CD8-positive, alpha-beta memory T cell (primary cell): ENCODE measurements around the gene TNRC18. TPM values are rescaled to one million over a fixed set of nuclear protein-coding genes. Genes with fewer than 3 reads are reported as not detected.
A peak's percentile ranks its signal among the peaks of the same experiment; 100 is the strongest.
"Not testable (repeated sequence)": the region's sequence is repeated elsewhere in the genome, so short reads cannot be mapped to it uniquely, and the experiment has no call there.

ENCODE experiments used
- CTCF ChIA-PET: fragments of 350-600 bp; sonication (Branson Sonifier 250); formaldehyde crosslinking; loops from one replicate; lab custom pipeline; 2021; ENCODE audit warnings: antibody characterized with exemption; lab: Charles Lee
- POLR2A ChIA-PET: fragments of 350-600 bp; sonication (Branson Sonifier 250); formaldehyde crosslinking; loops from one replicate; lab custom pipeline; 2021; ENCODE audit warnings: antibody characterized with exemption; lab: Charles Lee
- DNase-seq, 5 donors: peaks; one replicate each; pipeline versions ENCODE4 v3.0.0 to v3.0.0-alpha.2; 2020 to 2022; ENCODE audit warnings: mixed read lengths in 1 of 5
- H3K27ac ChIP-seq: one replicate; pipeline ENCODE4 v1.7.0; 2013; ENCODE audit warnings: low read depth, mild to moderate bottlenecking, low read length, moderate library complexity
- H3K27me3 ChIP-seq: 2 replicates; pipeline ENCODE4 v1.7.0; 2013; ENCODE audit warnings: low read length, mild to moderate bottlenecking; ENCODE audit not compliant: insufficient read depth, poor library complexity, severe bottlenecking
- H3K36me3 ChIP-seq: 2 replicates; pipeline ENCODE4 v1.7.0; 2013; ENCODE audit warnings: mild to moderate bottlenecking, low read length, moderate library complexity; ENCODE audit not compliant: insufficient read depth
- H3K4me1 ChIP-seq: 2 replicates; pipeline ENCODE4 v1.7.0; 2013; ENCODE audit warnings: mild to moderate bottlenecking, low read length, moderate library complexity; ENCODE audit not compliant: insufficient read depth
- H3K4me3 ChIP-seq: 2 replicates; pipeline ENCODE4 v1.7.0; 2013; ENCODE audit warnings: mild to moderate bottlenecking, low read length
- H3K9me3 ChIP-seq: 2 replicates; pipeline ENCODE4 v1.7.0; 2013; ENCODE audit warnings: mild to moderate bottlenecking, low read length
- H3K27ac Mint-ChIP-seq, 8 donors: one replicate each; pipeline ENCODE4 v1.8.0; 2020 to 2021; ENCODE audit warnings: mixed read lengths in 8 of 8, mild to moderate bottlenecking in 6 of 8, inconsistent platforms in 3 of 8, moderate library complexity in 3 of 8
- H3K27me3 Mint-ChIP-seq, 2 donors: one replicate each; pipeline ENCODE4 v1.8.0; 2020 to 2021; ENCODE audit warnings: mixed read lengths in 2 of 2, mild to moderate bottlenecking in 1 of 2, moderate library complexity in 1 of 2
- H3K36me3 Mint-ChIP-seq, 3 donors: one replicate each; pipeline ENCODE4 v1.8.0; 2020 to 2021; ENCODE audit warnings: mixed read lengths in 3 of 3, inconsistent platforms in 1 of 3, mild to moderate bottlenecking in 1 of 3
- H3K4me1 Mint-ChIP-seq, 3 donors: one replicate each; pipeline ENCODE4 v1.8.0; 2020 to 2021; ENCODE audit warnings: mixed read lengths in 3 of 3, inconsistent platforms in 1 of 3, mild to moderate bottlenecking in 1 of 3
- H3K4me3 Mint-ChIP-seq, 7 donors: one replicate each; pipeline ENCODE4 v1.8.0; 2020 to 2021; ENCODE audit warnings: mixed read lengths in 7 of 7, mild to moderate bottlenecking in 6 of 7, moderate library complexity in 4 of 7, inconsistent platforms in 2 of 7
- H3K9me3 Mint-ChIP-seq, 5 donors: one replicate each; pipeline ENCODE4 v1.8.0; 2020 to 2022; ENCODE audit warnings: mixed read lengths in 5 of 5, mild to moderate bottlenecking in 3 of 5, moderate library complexity in 2 of 5, inconsistent platforms in 1 of 5
- polyA plus RNA-seq: library from polyadenylated mRNA; unstranded; fragments of 300-500 nt; fragmentation: Illumina TruSeq; gene quantifications from one replicate; pipeline ENCODE4 v1.2.3, GENCODE V29; 2021
- total RNA-seq, 2 experiments: library from RNA; stranded (reverse); gene quantifications; one replicate each; pipeline ENCODE4 v1.2.3, GENCODE V29; 2021

Gene TNRC18
- total and polyA plus RNA-seq, 3 experiments from 2014 or later: 2.1 to 47.4 (median 44.7) TPM

DNA sequence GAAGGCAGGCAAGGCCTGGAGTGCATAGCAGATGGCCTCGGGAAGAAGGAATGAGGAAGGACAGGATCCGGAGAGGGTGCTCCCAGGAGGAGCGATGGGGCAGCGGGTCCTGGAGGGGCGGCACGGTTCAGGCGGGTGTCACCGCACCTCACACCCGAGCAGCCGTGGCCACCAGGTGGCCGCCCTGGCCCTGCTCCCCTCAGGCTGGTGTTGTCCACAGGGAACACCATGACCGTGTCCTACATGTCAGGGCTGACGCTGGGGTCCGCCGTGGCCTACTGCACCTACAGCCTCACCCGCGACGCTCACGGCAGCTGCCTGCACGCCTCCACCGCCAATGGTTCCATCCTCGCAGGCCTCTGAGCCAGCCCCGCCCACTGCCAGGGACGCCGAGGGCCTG lies 121.1 kb downstream of the TNRC18 start:
- peaks cover 6% of the 10 kb centered on the region for H3K4me1 ChIP-seq
- Mint-ChIP-seq H3K27me3 (peaks cover 5 to 6% of the 10 kb centered on the region in 2 donors), H3K36me3 (peaks cover 0 to 6% (median 0%) of the 10 kb centered on the region in 3 donors), H3K4me1 (peaks cover 0 to 6% (median 2%) of the 10 kb centered on the region in 3 donors), H3K27ac (no peak overlapping the region), H3K9me3 (no peaks in the 10 kb centered on the region), H3K4me3 (no peak overlapping the region)
- ChIA-PET POLR2A (no interaction called here), CTCF (no interaction called here)
- H3K9me3 ChIP-seq: no peaks in the 10 kb centered on the region
- H3K27me3 ChIP-seq: no peaks in the 10 kb centered on the region
- H3K36me3 ChIP-seq: no peaks in the 10 kb centered on the region
- no peak overlapping the region for H3K4me3 ChIP-seq
- H3K27ac ChIP-seq: no peak overlapping the region
- DNase-seq: no peak

DNA sequence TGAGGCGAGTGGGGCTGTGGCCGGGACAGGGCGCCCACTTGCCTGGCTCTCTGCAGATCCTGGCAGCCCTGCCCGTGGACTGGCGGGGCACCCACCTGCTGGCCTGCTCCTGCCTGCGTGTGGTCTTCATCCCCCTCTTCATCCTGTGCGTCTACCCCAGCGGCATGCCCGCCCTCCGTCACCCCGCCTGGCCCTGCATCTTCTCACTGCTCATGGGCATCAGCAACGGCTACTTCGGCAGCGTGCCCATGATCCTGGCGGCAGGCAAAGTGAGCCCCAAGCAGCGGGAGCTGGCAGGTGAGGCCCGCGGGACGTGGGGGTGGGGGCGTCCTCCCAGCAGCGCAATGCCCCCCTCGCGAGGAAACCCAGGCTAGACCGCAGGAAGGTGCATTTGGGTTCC lies 123.3 kb downstream of the TNRC18 start:
- H3K9me3 ChIP-seq: no peaks in the 10 kb centered on the region
- POLR2A ChIA-PET: no interaction called here
- H3K27me3 ChIP-seq: no peaks in the 10 kb centered on the region
- peaks cover 0 to 2% (median 2%) of the 10 kb centered on the region in 5 donors for H3K9me3 Mint-ChIP-seq
- H3K27ac ChIP-seq: no peak overlapping the region
- H3K27ac Mint-ChIP-seq: peak overlapping the region in 1 of 8 donors; percentile 27
- H3K36me3 Mint-ChIP-seq: no peaks in the 10 kb centered on the region
- no peak overlapping the region for H3K4me3 Mint-ChIP-seq
- peaks cover 13% of the 10 kb centered on the region for H3K4me1 ChIP-seq
- no peak overlapping the region for H3K4me3 ChIP-seq
- no peak for DNase-seq
- CTCF ChIA-PET: no interaction called here
- H3K4me1 Mint-ChIP-seq: peaks cover 9 to 21% (median 14%) of the 10 kb centered on the region in 3 donors
- no peaks in the 10 kb centered on the region for H3K36me3 ChIP-seq
- H3K27me3 Mint-ChIP-seq: peaks cover 6 to 8% of the 10 kb centered on the region in 2 donors

DNA sequence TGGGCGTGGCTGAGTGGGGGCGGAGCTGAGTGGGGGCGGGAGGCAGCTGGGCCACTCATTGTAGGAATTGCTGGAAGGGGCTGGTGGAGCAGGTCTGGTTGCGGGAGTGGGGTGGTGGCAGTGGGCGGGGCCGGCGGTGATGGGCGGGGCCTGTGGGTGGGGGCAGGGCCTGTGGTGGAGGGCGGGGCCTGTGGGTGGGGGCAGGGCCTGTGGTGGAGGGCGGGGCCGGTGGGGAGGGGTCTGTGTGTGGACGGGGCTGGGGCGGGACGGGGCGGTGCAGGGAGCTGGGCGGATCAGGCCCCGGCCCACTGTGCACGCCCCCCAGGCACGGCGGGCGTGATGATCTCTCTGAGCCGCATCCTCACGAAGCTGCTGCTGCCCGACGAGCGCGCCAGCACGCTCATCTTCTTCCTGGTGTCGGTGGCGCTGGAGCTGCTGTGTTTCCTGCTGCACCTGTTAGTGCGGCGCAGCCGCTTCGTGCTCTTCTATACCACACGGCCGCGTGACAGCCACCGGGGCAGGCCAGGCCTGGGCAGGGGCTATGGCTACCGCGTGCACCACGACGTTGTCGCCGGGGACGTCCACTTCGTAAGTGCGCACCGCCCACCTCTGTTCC lies 126.9 kb downstream of the TNRC18 start:
- Histone ChIP-seq H3K36me3 (no peaks in the 10 kb centered on the region), H3K27me3 (no peaks in the 10 kb centered on the region), H3K27ac (no peak overlapping the region), H3K4me1 (peaks cover 13% of the 10 kb centered on the region), H3K9me3 (no peaks in the 10 kb centered on the region), H3K4me3 (peak overlapping the region; percentile 58)
- peaks cover 2 to 7% (median 2%) of the 10 kb centered on the region in 5 donors for H3K9me3 Mint-ChIP-seq
- H3K4me1 Mint-ChIP-seq: peaks cover 9 to 24% (median 14%) of the 10 kb centered on the region in 3 donors
- POLR2A ChIA-PET: no interaction called here
- peak; percentile 69 to 78 (median 76) for DNase-seq
- CTCF ChIA-PET: interaction anchor here (0.7 to 1.1 kb wide), 2 partner anchors 28 to 30 kb away, joined by 3 read pairs; no protein-coding TSS in a partner anchor
- peaks cover 6 to 8% of the 10 kb centered on the region in 2 donors for H3K27me3 Mint-ChIP-seq
- H3K27ac Mint-ChIP-seq: peak overlapping the region in 7 of 8 donors; percentile 37 to 93 (median 81)
- H3K36me3 Mint-ChIP-seq: no peaks in the 10 kb centered on the region
- peak overlapping the region; percentile 77 to 92 (median 82) for H3K4me3 Mint-ChIP-seq

DNA sequence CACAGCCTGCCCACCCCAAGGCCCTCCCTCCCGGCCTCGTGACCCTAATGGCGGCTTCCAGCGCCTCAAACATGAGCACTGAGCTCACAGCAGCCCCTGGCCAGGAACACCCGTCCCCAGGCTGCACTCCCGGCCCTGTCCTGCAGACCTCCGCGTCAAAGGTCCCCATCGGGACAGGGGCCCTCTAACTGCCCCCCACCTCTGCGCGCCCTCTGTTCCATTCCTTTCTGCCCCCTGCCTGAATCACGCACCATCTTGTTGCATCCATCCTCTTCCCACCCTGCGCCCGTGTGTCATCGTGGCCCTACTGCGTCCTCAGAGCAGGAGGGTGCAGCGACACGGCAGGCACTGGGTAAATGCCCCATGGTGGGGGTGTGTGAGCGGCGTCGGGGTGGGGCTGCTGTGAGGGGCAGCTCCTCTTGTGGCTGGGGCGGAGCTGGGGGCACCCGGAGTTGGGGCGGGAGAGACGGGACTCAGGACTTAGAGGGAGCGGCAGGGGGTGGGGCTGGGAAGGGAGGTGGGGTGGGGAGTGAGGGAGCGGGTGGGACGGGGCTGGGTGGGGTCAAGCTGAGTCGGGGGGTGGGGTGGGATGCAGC lies 127.5 kb downstream of the TNRC18 start:
- Mint-ChIP-seq H3K9me3 (peaks cover 2 to 7% (median 2%) of the 10 kb centered on the region in 5 donors), H3K27ac (peak overlapping the region in 2 of 8 donors; percentile 43 to 68), H3K4me3 (peak overlapping the region; percentile 44 to 78 (median 62)), H3K27me3 (peaks cover 6 to 8% of the 10 kb centered on the region in 2 donors), H3K4me1 (peaks cover 9 to 24% (median 14%) of the 10 kb centered on the region in 3 donors), H3K36me3 (no peaks in the 10 kb centered on the region)
- H3K27me3 ChIP-seq: no peaks in the 10 kb centered on the region
- H3K4me3 ChIP-seq: no peak overlapping the region
- no peaks in the 10 kb centered on the region for H3K9me3 ChIP-seq
- ChIA-PET CTCF (interaction anchor here (1.1 kb wide), 1 partner anchor 29 kb away, joined by 3 read pairs; no protein-coding TSS in a partner anchor), POLR2A (no interaction called here)
- peaks cover 13% of the 10 kb centered on the region for H3K4me1 ChIP-seq
- no peaks in the 10 kb centered on the region for H3K36me3 ChIP-seq
- peak in 3 of 5 donors; percentile 14 to 24 (median 16) for DNase-seq
- no peak overlapping the region for H3K27ac ChIP-seq

DNA sequence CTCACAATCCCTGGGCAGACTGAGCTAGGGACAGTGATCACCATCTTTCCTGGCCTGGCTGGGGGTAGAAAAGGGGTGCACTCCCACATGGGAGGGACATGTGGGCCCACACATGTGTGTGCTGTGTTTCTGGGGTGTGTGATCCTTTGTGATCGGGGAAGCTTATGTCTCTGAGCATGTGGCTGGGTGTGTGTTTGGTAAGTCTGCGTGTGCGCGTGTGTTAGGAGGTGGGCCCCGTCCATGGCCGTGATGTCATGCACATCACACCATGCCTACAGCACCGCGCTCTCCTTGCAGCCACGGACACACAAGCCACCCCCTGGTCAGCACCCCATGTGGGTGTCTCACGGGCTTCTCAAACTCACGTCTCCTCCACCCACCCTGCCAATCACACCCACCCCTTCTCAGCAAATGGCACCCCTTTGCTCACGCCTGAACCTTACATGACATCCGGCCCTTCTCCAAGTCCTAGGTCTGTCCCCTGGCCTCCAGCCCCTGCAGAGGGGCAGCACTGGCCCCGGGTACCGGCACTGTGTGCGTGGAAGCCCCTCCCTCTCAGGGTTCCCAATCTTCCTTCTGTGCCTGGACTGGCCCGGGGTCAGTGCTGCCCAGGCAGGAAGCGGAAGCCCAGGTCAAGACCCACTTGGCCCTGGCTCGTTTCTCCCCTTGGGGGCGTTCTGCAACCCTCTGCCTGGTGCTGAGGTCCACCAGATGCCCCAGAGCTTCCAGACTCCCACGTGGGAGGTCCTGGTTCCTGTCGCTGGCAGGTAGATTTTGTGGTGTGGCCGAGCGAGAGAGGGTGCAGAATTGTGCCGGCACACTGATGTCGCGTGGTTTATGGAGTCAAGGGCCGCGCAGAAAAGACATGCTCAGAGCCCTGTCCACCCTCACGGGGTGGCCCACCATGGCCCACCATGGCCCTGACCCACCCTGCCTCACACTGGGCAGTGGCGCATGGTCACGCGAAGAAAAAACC lies 128.3 kb downstream of the TNRC18 start:
- Mint-ChIP-seq H3K4me1 (peaks cover 9 to 24% (median 14%) of the 10 kb centered on the region in 3 donors), H3K4me3 (peak overlapping the region in 6 of 7 donors; percentile 48 to 78 (median 68)), H3K27me3 (peaks cover 6 to 7% of the 10 kb centered on the region in 2 donors), H3K27ac (no peak overlapping the region), H3K9me3 (peaks cover 2 to 7% (median 2%) of the 10 kb centered on the region in 5 donors), H3K36me3 (no peaks in the 10 kb centered on the region)
- H3K27ac ChIP-seq: no peak overlapping the region
- H3K36me3 ChIP-seq: no peaks in the 10 kb centered on the region
- H3K4me3 ChIP-seq: no peak overlapping the region
- no peaks in the 10 kb centered on the region for H3K9me3 ChIP-seq
- CTCF ChIA-PET: no interaction called here
- POLR2A ChIA-PET: no interaction called here
- H3K27me3 ChIP-seq: no peaks in the 10 kb centered on the region
- H3K4me1 ChIP-seq: peaks cover 13% of the 10 kb centered on the region
- DNase-seq: no peak

DNA sequence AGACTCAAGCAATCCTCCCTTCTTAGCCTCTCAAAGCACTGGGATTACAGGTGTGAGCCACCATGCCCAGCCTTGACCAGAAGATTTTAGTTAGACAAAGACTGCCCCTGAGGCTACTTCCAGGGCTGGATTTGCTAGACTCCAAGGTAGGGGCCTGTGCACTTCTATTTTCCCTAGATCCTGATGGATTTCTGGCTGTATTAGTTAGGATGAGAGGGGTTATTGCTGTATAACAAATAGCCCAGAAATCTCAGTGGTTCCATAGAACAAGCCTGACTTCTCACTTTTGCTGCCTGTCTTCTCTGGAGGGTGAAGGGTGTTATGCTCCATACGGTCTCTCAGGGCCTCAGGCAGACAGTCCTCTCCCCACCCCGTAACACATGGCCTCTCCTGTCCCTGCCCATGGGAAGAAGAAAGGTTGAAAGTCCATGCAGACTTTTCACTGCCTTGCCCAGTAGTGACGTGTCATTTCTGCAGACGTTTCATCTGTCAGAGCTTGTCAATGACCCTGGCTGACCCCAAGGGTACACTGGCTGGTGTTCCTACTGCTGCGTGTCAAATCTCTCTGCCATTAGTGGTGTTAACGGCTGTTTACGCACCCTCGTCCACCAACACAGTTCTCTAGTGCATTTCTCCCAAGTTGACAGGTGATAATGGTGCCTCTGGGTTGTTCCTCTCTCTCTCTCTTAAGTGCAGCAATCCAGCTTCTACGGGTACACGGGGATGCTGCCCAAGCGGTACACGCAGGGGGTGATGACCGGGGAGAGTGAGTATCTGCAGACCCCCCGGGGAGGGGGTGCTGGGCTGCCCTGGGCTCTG lies 129.3 kb downstream of the TNRC18 start:
- peak overlapping the region in 1 of 7 donors; percentile 19 for H3K4me3 Mint-ChIP-seq
- POLR2A ChIA-PET: no interaction called here

DNA sequence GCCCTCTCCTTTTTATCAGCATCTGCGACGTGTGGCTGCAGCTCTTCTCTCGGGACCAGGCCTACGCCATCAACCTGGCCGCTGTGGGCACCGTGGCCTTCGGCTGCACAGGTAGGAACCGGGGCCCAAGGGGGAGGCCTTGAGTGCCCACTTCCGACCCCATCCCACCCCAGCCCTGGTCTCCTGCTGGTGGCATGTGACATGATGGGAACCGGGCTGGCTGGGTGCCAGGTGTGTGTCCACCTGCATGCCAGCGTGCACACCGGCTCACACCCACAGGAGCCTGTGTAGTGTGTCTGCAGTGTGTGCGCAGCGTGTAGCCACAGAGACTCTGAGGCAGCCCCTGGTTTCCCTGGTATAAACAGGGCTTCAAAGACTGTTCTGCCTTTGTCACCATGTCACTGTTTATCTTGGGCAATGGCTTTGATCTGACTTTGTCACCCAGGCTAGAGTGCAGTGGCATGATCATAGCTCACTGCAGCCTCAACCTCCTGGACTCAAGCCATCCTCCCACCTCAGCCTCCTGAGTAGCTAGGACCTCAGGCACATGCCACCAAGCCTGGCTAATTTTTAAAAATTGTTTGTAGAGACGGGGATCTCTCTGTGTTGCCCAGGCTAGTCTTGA lies 131.8 kb downstream of the TNRC18 start:
- H3K27me3 ChIP-seq, CTCF ChIA-PET, DNase-seq, H3K9me3 ChIP-seq, H3K36me3 ChIP-seq, H3K4me3 ChIP-seq, H3K27ac ChIP-seq, H3K27me3 Mint-ChIP-seq, H3K36me3 Mint-ChIP-seq, H3K27ac Mint-ChIP-seq, H3K9me3 Mint-ChIP-seq, POLR2A ChIA-PET, H3K4me3 Mint-ChIP-seq, H3K4me1 ChIP-seq: not testable (repeated sequence)
- peaks cover 1 to 10% (median 5%) of the 10 kb centered on the region in 3 donors for H3K4me1 Mint-ChIP-seq

More for the DNA sequence above, 129.3 kb downstream of the TNRC18 start:
- peaks cover 2 to 7% (median 2%) of the 10 kb centered on the region in 5 donors for H3K9me3 Mint-ChIP-seq
- H3K36me3 Mint-ChIP-seq: no peaks in the 10 kb centered on the region
- CTCF ChIA-PET: no interaction called here
- H3K27me3 Mint-ChIP-seq: peaks cover 6% of the 10 kb centered on the region in 2 donors
- H3K4me3 ChIP-seq: no peak overlapping the region
- no peak overlapping the region for H3K27ac ChIP-seq
- DNase-seq: no peak
- H3K4me1 ChIP-seq: peaks cover 13% of the 10 kb centered on the region
- no peaks in the 10 kb centered on the region for H3K27me3 ChIP-seq
- H3K36me3 ChIP-seq: no peaks in the 10 kb centered on the region
- no peaks in the 10 kb centered on the region for H3K9me3 ChIP-seq
- H3K4me1 Mint-ChIP-seq: peaks cover 9 to 24% (median 14%) of the 10 kb centered on the region in 3 donors
- H3K27ac Mint-ChIP-seq: no peak overlapping the region
